Measurements from ENCODE around the gene PNCK. TPM values are rescaled to one million over a fixed set of nuclear protein-coding genes. Genes with fewer than 3 reads are reported as not detected.

PNCK gene
- total RNA-seq, 1 experiment from 2014 or later: 26.8 TPM

GRCh38 chrX:153686711-153687110, 13.1 kb upstream of the PNCK start:
- WGBS (ENCODE audit: extremely low coverage, insufficient read length, low lambda C conversion rate): no CpG with 5 or more reads among the region's 9 CpGs

More at GRCh38 chrX:153686711-153687110, 13.1 kb upstream of the PNCK start:
- Histone ChIP-seq H3K23ac (ENCODE audit: insufficient read length, low read depth, low read length) (no peak overlapping the region), H3K4me1 (ENCODE audit: insufficient read depth, low read length) (no peaks in the 10 kb centered on the region; the same call in 1 of the 2 replicates), H4K91ac (ENCODE audit: insufficient read length, low read depth, low read length) (no peak overlapping the region), H2BK15ac (ENCODE audit: low read depth, low read length) (no peak overlapping the region), H3K9me3 (ENCODE audit: control insufficient read depth, low read depth, low read length) (peaks cover 6% of the 10 kb centered on the region), H2BK12ac (ENCODE audit: insufficient read length, low read depth, low read length) (no peak overlapping the region), H4K5ac (ENCODE audit: insufficient read length, low read depth, low read length) (no peak overlapping the region), H4K8ac (replicated peaks; ENCODE audit: insufficient read length, low read depth, low read length) (no peak overlapping the region), H3K23me2 (ENCODE audit: insufficient read length, low read depth, low read length, poor library complexity, severe bottlenecking) (no peaks in the 10 kb centered on the region), H3T11ph (ENCODE audit: low read length) (no peak overlapping the region), H2BK120ac (ENCODE audit: low read depth, low read length, poor library complexity, severe bottlenecking) (no peak overlapping the region), H3K79me2 (ENCODE audit: insufficient read depth, low read length) (no peaks in the 10 kb centered on the region; the same call in 1 of the 2 replicates), H3K27ac (ENCODE audit: insufficient read length, low read depth, low read length) (no peak overlapping the region), H3K18ac (ENCODE audit: insufficient read length, low read depth, low read length) (no peak overlapping the region), H2BK5ac (ENCODE audit: insufficient read length, low read length) (no peak overlapping the region), H2BK20ac (ENCODE audit: low read depth, low read length, poor library complexity, severe bottlenecking) (no peak overlapping the region), H2AK5ac (ENCODE audit: insufficient read length, low read length) (no peak overlapping the region), H3K56ac (ENCODE audit: insufficient read length, low read depth, low read length) (no peak overlapping the region), H3K27me3 (ENCODE audit: insufficient read depth, low read length) (no peaks in the 10 kb centered on the region), H3K79me1 (ENCODE audit: insufficient read depth, low read depth, low read length, poor library complexity, severe bottlenecking) (no peaks in the 10 kb centered on the region), H4K20me1 (ENCODE audit: control insufficient read depth, insufficient read depth, insufficient read length) (peaks cover 5% of the 10 kb centered on the region), H3K14ac (ENCODE audit: insufficient read depth, low read length) (no peak overlapping the region), H2AFZ (ENCODE audit: low read length) (no peak overlapping the region), H3K9ac (ENCODE audit: extremely low read depth, insufficient read length, low read length) (no peak overlapping the region), H3K4ac (ENCODE audit: low read depth, low read length) (no peak overlapping the region), H3K4me2 (ENCODE audit: insufficient read depth, insufficient read length, low read length) (no peak overlapping the region)
- Mint-ChIP-seq H3K4me3 (peak overlapping the region; percentile 50 to 69), H3K36me3 (ENCODE audit: insufficient read depth in 1 of 3, low read depth in 3 of 3) (peaks cover 20 to 35% (median 29%) of the 10 kb centered on the region in 3 experiments), H3K27me3 (ENCODE audit: low read depth) (peaks cover 2% of the 10 kb centered on the region; the same call in 1 of the 2 replicates), H3K4me1 (peaks cover 15 to 21% of the 10 kb centered on the region in 2 experiments), H3K9me3 (peaks cover 37 to 53% of the 10 kb centered on the region in 2 experiments), H3K27ac (peak overlapping the region; percentile 44 to 92 (median 85); a peak in 4 of 7 replicates)
- TF ChIP-seq CTCF (conservative IDR thresholded peaks at IDR 0.05): no peak
- no peak for DNase-seq
